ENCODE results near the gene KCNJ1.

KCNJ1 gene

GRCh38 chr11:128913806-128914205 lies 46.7 kb upstream of the KCNJ1 start:
- Histone ChIP-seq H3K27me3 (ENCODE audit: insufficient read depth, low read depth, severe bottlenecking) (no peaks in the 10 kb centered on the region), H3K27ac (no peak overlapping the region), H3K9me3 (ENCODE audit: severe bottlenecking) (peaks cover 5% of the 10 kb centered on the region), H3K36me3 (no peaks in the 10 kb centered on the region), H3K4me3 (ENCODE audit: low read depth, low read length) (no peak overlapping the region)
- TF ChIP-seq CTCF (IDR thresholded peaks at IDR 0.05; ENCODE audit: low read depth, low read length): no peak
- DNase-seq: peak; percentile 36

GRCh38 chr11:128911701-128912100 lies 44.6 kb upstream of the KCNJ1 start:
- no peaks in the 10 kb centered on the region for H3K27me3 ChIP-seq (ENCODE audit: insufficient read depth, low read depth, severe bottlenecking)
- no peak for DNase-seq
- H3K9me3 ChIP-seq (ENCODE audit: severe bottlenecking): peaks cover 5% of the 10 kb centered on the region
- no peak for TF ChIP-seq CTCF (IDR thresholded peaks at IDR 0.05; ENCODE audit: low read depth, low read length)
- no peak overlapping the region for H3K27ac ChIP-seq
- no peak overlapping the region for H3K4me3 ChIP-seq (ENCODE audit: low read depth, low read length)
- no peaks in the 10 kb centered on the region for H3K36me3 ChIP-seq

- no peak overlapping the region for H3K4me3 ChIP-seq (ENCODE audit: low read depth, low read length)
- no peak overlapping the region for H3K27ac ChIP-seq
- TF ChIP-seq CTCF (IDR thresholded peaks at IDR 0.05; ENCODE audit: low read depth, low read length): no peak
Measured at GRCh38 chr11:128911239-128911638, 44.1 kb upstream of the KCNJ1 start.

GRCh38 chr11:128910576-128910975 lies 43.5 kb upstream of the KCNJ1 start:
- peaks cover 5% of the 10 kb centered on the region for H3K9me3 ChIP-seq (ENCODE audit: severe bottlenecking)
- no peak overlapping the region for H3K27ac ChIP-seq
- no peaks in the 10 kb centered on the region for H3K36me3 ChIP-seq
- H3K27me3 ChIP-seq (ENCODE audit: insufficient read depth, low read depth, severe bottlenecking): no peaks in the 10 kb centered on the region
- no peak for TF ChIP-seq CTCF (IDR thresholded peaks at IDR 0.05; ENCODE audit: low read depth, low read length)
- no peak overlapping the region for H3K4me3 ChIP-seq (ENCODE audit: low read depth, low read length)
- no peak for DNase-seq

More at GRCh38 chr11:128911239-128911638, 44.1 kb upstream of the KCNJ1 start:
- DNase-seq: no peak
- H3K27me3 ChIP-seq (ENCODE audit: insufficient read depth, low read depth, severe bottlenecking): no peaks in the 10 kb centered on the region
- H3K9me3 ChIP-seq (ENCODE audit: severe bottlenecking): peaks cover 5% of the 10 kb centered on the region
- H3K36me3 ChIP-seq: no peaks in the 10 kb centered on the region

- Histone ChIP-seq H3K27ac (no peak overlapping the region), H3K36me3 (no peaks in the 10 kb centered on the region), H3K9me3 (ENCODE audit: severe bottlenecking) (peaks cover 5% of the 10 kb centered on the region), H3K4me3 (ENCODE audit: low read depth, low read length) (no peak overlapping the region), H3K27me3 (ENCODE audit: insufficient read depth, low read depth, severe bottlenecking) (no peaks in the 10 kb centered on the region)
- no peak for TF ChIP-seq CTCF (IDR thresholded peaks at IDR 0.05; ENCODE audit: low read depth, low read length)
- DNase-seq: no peak
Measured at GRCh38 chr11:128909438-128910125, 42.5 kb upstream of the KCNJ1 start.
